ENCODE data around the gene CC2D1B. TPM values are rescaled to one million over a fixed set of nuclear protein-coding genes. Genes with fewer than 3 reads are reported as not detected.
"Not testable (repeated sequence)": the region's sequence is repeated elsewhere in the genome, so short reads cannot be mapped to it uniquely, and the experiment has no call there.

Gene CC2D1B
- total RNA-seq, 4 donors from 2014 or later: 19.5 to 30.3 (median 25.1) TPM

DNA sequence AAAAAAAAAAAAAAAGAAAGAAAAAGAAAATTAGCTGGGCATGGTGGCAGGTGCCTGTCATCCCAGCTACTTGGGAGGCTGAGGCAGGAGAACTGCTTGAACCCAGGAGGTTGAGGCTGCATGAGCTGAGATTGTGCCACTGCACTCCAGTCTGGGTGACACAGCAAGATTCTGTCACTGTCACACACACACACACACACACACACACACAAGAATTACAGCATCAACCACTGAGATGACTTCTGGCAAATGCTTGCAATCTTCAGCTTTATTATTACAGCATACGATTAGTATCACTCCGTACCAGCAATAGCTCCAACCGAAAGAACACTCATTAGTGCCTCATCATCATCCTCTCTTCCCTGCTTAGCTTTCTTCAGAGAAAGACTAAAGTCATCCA lies 33.6 kb upstream of the CC2D1B start:
- TF ChIP-seq EP300 (IDR thresholded peaks at IDR 0.05) (no peak), POLR2A (IDR thresholded peaks at IDR 0.05; ENCODE audit: low read depth) (no peak), POLR2AphosphoS5 (IDR thresholded peaks at IDR 0.05) (no peak)
- TF ChIP-seq, protein P1, sequence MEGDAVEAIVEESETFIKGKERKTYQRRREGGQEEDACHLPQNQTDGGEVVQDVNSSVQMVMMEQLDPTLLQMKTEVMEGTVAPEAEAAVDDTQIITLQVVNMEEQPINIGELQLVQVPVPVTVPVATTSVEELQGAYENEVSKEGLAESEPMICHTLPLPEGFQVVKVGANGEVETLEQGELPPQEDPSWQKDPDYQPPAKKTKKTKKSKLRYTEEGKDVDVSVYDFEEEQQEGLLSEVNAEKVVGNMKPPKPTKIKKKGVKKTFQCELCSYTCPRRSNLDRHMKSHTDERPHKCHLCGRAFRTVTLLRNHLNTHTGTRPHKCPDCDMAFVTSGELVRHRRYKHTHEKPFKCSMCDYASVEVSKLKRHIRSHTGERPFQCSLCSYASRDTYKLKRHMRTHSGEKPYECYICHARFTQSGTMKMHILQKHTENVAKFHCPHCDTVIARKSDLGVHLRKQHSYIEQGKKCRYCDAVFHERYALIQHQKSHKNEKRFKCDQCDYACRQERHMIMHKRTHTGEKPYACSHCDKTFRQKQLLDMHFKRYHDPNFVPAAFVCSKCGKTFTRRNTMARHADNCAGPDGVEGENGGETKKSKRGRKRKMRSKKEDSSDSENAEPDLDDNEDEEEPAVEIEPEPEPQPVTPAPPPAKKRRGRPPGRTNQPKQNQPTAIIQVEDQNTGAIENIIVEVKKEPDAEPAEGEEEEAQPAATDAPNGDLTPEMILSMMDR (IDR thresholded peaks at IDR 0.05): no peak
- peaks cover 5 to 10% (median 9%) of the 10 kb centered on the region in 4 donors for H3K4me1 ChIP-seq
- no peaks in the 10 kb centered on the region for H3K9me3 ChIP-seq
- WGBS: 89% methylated on average over 3 of the region's 3 CpGs
- no peak overlapping the region for H3K27ac ChIP-seq (replicated peaks in 1 of 4)
- H3K4me3 ChIP-seq: no peak overlapping the region
- intact Hi-C loops (cut with DNase I): loop anchor here (10.0 kb wide), 1 partner anchor 285 kb away; no protein-coding TSS in a partner anchor
- DNase-seq (ENCODE audit: extremely low spot score): no peak
- no peaks in the 10 kb centered on the region for H3K36me3 ChIP-seq
- H3K27me3 ChIP-seq: no peaks in the 10 kb centered on the region

- Histone ChIP-seq H3K9me3 (no peaks in the 10 kb centered on the region), H3K27ac (replicated peaks in 1 of 4) (no peak overlapping the region), H3K4me1 (no peaks in the 10 kb centered on the region), H3K4me3 (no peak overlapping the region), H3K36me3 (no peaks in the 10 kb centered on the region), H3K27me3 (no peaks in the 10 kb centered on the region)
- 98% methylated on average over 5 of the region's 5 CpGs for whole genome bisulfite sequencing
- TF ChIP-seq, protein P1 (IDR thresholded peaks at IDR 0.05): no peak
- intact Hi-C loops (cut with DNase I): no loop called here
- no peak for DNase-seq (ENCODE audit: extremely low spot score)
Observed at GRCh38 chr1:52393174-52393573, 27.2 kb upstream of the CC2D1B start.

DNA sequence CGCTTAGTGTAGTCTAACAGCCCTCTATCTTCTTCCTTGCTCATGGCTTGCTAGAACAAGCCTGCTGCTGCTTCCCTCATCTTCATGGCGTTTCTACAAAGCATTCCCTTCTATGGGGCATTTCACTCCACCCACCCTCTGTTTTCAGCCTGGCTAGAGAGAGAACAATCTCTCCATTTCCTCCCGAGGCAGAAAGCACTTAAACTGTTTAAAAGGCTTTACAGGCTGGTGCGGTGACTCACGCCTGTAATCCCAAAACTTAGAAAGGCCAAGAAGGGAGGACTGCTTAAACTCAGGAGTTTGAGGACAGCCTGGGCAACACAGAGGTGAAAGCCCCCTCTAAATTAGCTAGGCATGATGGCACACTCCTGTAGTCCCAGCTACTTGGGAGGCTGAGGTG lies 20.5 kb upstream of the CC2D1B start:
- DNase-seq (ENCODE audit: extremely low spot score): no peak
- H3K4me3 ChIP-seq: no peak overlapping the region
- H3K36me3 ChIP-seq: no peaks in the 10 kb centered on the region
- intact Hi-C loops (cut with DNase I): no loop called here
- H3K27me3 ChIP-seq: no peaks in the 10 kb centered on the region
- no peak overlapping the region for H3K27ac ChIP-seq (replicated peaks in 1 of 4)
- 82% methylated on average over 5 of the region's 5 CpGs for WGBS
- TF ChIP-seq POLR2A (IDR thresholded peaks at IDR 0.05; ENCODE audit: low read depth) (no peak), POLR2AphosphoS5 (IDR thresholded peaks at IDR 0.05) (no peak), EP300 (IDR thresholded peaks at IDR 0.05) (no peak)
- TF ChIP-seq, protein P1 (IDR thresholded peaks at IDR 0.05): no peak
- H3K9me3 ChIP-seq: no peaks in the 10 kb centered on the region
- no peaks in the 10 kb centered on the region for H3K4me1 ChIP-seq

- H3K9me3 ChIP-seq: no peaks in the 10 kb centered on the region
- no peak overlapping the region for H3K4me3 ChIP-seq
- H3K27me3 ChIP-seq: no peaks in the 10 kb centered on the region
- TF ChIP-seq POLR2AphosphoS5 (IDR thresholded peaks at IDR 0.05): no peak
- no peak for TF ChIP-seq EP300 (IDR thresholded peaks at IDR 0.05)
- no peak for TF ChIP-seq POLR2A (IDR thresholded peaks at IDR 0.05; ENCODE audit: low read depth)
- TF ChIP-seq, protein P1 (IDR thresholded peaks at IDR 0.05): no peak
- no peaks in the 10 kb centered on the region for H3K4me1 ChIP-seq
- DNase-seq (ENCODE audit: extremely low spot score): no peak
- H3K27ac ChIP-seq (replicated peaks in 1 of 4): no peak overlapping the region
- 92% methylated on average over 3 of the region's 3 CpGs for WGBS
- intact Hi-C loops (cut with DNase I): no loop called here
- H3K36me3 ChIP-seq: no peaks in the 10 kb centered on the region
Observed at GRCh38 chr1:52385376-52385775, 19.4 kb upstream of the CC2D1B start.

GRCh38 chr1:52369851-52370250 lies 3.8 kb upstream of the CC2D1B start:
- H3K27me3 ChIP-seq; H3K27ac ChIP-seq (replicated peaks in 1 of 4); H3K4me3 ChIP-seq; intact Hi-C loops (cut with DNase I); DNase-seq (ENCODE audit: extremely low spot score); H3K9me3 ChIP-seq; H3K36me3 ChIP-seq: not testable (repeated sequence)
- H3K4me1 ChIP-seq: peaks cover 7 to 26% (median 16%) of the 10 kb centered on the region in 4 donors
- whole genome bisulfite sequencing: 69% methylated on average over 1 of the region's 1 CpG

All from esophagus muscularis mucosa (tissue), 4 donors.